Epithelial cell of esophagus (primary cell): ENCODE results near the gene CLCN1.

Source experiments
- DNase-seq: peaks from one replicate; pipeline ENCODE4 v3.0.0; 2010; ENCODE audit warnings: low read depth
- H3K4me3 ChIP-seq: 2 replicates; pipeline ENCODE4 v1.5.1; 2011; ENCODE audit warnings: mild to moderate bottlenecking, low read length, control low read depth
- CTCF ChIP-seq: IDR thresholded peaks from 2 replicates; pipeline ENCODE4 v1.5.1; 2011; ENCODE audit warnings: low read depth, mild to moderate bottlenecking, low read length, control low read depth, inconsistent platforms; ENCODE audit not compliant: insufficient read depth; ENCODE audit errors: missing control alignments

CLCN1 gene

GRCh38 chr7:143280566-143280965 is 35.3 kb upstream of the CLCN1 start:
- TF ChIP-seq CTCF, result no peak
- no peak overlapping the region for H3K4me3 ChIP-seq
- DNase-seq, result no peak

GRCh38 chr7:143281529-143281928 is 34.4 kb upstream of the CLCN1 start:
- no peak overlapping the region for H3K4me3 ChIP-seq
- DNase-seq, result no peak
- TF ChIP-seq CTCF, result no peak

DNA sequence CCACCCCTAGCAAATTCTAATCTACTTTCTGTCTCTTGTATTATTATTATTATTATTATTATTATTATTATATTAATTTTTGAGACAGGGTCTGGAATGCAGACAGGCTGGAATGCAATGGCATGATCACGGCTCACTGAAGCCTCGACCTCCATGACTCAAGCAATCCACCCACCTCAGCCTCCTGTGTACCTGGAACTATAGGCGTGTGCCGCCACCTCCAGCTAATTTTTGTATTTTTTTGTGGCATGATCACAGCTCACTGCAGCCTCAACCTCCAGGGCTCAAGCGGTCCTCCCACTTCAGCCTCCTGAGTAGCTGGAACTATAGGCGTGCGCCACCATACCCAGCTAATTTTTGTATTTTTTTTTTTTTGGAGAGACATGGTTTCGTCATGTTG is 33.8 kb upstream of the CLCN1 start:
- no peak for TF ChIP-seq CTCF
- peak; percentile 22 for DNase-seq
- no peak overlapping the region for H3K4me3 ChIP-seq

DNA sequence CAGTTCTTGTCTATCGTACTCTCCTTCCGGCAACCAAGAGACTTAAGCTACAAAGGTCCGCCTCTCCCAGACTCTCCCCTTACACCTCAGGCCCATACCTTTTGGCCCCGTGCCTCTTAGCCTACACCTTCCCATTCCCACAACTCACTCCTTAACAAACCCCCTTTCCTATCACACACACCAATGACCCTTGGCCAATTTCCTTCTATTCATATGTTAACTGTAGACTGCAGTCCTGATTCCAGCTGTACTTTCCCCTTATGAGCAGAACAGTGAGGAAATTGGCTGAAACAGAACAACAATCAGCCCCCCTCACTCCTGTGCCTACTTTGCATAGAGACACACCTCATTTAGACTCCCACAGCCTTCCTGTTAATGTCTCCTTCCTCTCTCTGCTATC is 32.5 kb upstream of the CLCN1 start:
- TF ChIP-seq CTCF, result no peak
- no peak overlapping the region for H3K4me3 ChIP-seq
- DNase-seq, result no peak

DNA sequence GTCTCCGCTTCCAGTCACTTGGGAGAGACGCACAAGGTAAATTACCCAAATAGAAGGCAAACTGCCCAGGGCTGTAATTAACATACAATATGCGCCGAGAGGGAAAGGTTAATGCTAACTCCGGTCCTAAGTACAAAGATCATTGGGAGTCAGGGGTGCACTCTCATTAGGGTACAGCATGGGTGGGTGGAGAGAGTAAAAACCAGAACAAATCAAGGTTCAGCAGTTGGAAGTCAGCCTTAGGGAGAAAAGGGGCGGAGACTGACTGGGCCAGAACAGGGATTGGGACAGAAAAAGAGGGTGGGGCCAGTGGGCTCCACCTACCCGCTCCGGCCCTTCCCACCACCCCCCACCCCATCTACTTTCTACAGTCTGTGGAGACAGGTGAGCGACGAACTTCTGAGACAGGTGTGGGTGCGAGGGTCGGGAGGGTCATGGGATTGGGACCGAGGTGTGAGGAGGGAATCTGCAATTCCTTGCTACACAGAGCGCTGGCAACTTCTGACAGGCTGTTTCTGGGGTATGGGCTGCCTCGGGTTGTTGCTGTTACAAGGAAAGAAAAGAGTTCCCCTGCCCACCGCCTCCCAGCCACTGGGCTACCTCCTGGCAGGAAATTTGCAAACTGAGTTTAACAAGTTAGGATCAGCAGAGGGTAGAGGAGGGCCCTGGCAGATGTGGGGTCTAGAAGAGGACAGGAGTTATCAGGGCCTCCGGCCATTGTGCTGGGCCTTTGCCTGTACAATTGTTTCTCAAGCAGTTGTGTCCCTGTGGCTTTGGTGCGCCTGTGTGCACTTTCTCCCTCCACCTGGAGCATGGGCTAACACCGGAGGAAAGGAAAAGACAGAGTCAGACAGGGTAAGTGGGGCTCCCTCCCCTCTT is 31.1 kb upstream of the CLCN1 start, which contains the start of gene TMEM139:
TSS of gene TMEM139 (plus strand) at position 368 of the 879 bp plus-strand sequence. CDS start 1,000 bp downstream, outside the sequence.
- peak; percentile 39 for DNase-seq
- no peak for TF ChIP-seq CTCF
- peak within 1 kb of the TSS; percentile 17 for H3K4me3 ChIP-seq

DNA sequence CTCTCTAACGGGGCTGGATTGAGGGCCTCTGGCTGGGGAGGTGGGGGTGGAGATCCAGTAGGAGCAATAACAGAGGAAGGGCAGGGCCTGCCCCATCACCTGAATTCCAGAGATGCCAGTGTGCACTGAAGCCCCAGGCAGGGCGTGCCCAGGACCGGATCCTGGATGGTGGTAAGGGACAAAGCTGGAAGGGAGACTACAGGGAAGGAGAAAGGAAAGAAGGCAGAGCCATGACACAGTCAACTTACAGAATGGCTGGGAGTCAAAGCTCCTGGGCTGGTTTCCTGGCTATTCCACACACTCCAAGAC is 30.5 kb upstream of the CLCN1 start:
- no peak for TF ChIP-seq CTCF
- DNase-seq, result peak; percentile 61
- H3K4me3 ChIP-seq, result peak overlapping the region; percentile 17
